K562 (cell line): ENCODE measurements around the gene RPL27. TPM values are rescaled to one million over a fixed set of nuclear protein-coding genes. Genes with fewer than 3 reads are reported as not detected.

Experiments used
- NR2C2 ChIP-seq, 2 experiments: fragments of 200-800 bp in 1 of 2; sonication (Bioruptor generic) in 1 of 2; sonication (generic) in 1 of 2; formaldehyde crosslinking in 1 of 2; IDR thresholded peaks; 2 replicates each; pipeline versions ENCODE4 v1.6.1 to v1.8.0; 2016 to 2022; ENCODE audit warnings: mild to moderate bottlenecking in 1 of 2, missing compliant biosample characterization in 1 of 2, missing genetic modification characterization in 1 of 2, missing genetic modification reagents in 1 of 2
- ZNF24 ChIP-seq: fragments of 450-650 bp; IDR thresholded peaks from 2 replicates; pipeline ENCODE4 v1.6.1; 2016
- polyA plus RNA-seq, 8 experiments: library from polyadenylated mRNA; depleted of rRNA in 4 of 8; stranded (reverse) in 5 of 8; unstranded in 3 of 8; fragments of >200 nt; fragmentation: Nextera tagmentation in 2 of 8; fragmentation: Illumina TruSeq in 1 of 8; extraction: Ambion mirVana in 2 of 8; extraction: Trizol in 1 of 8; gene quantifications; 2 replicates each; pipeline versions ENCODE4 v1.2.1 to v1.2.3, GENCODE V29; 2011 to 2014; ENCODE audit warnings: inconsistent platforms in 1 of 8, missing spikeins in 1 of 8
- total RNA-seq, 7 experiments: library from RNA; depleted of rRNA in 6 of 7; stranded (reverse); fragments of >200 nt in 6 of 7; fragmentation: Illumina TruSeq in 2 of 7; extraction: Trizol in 2 of 7; gene quantifications; 2 replicates each; pipeline versions ENCODE4 v1.2.1 to v1.2.3, GENCODE V29; 2011 to 2021; ENCODE audit warnings: low replicate concordance in 1 of 7
- TF ChIP-seq, protein P1 (sequence below): fragments of 450-650 bp; formaldehyde crosslinking; IDR thresholded peaks from 2 replicates; pipeline ENCODE4 v1.4.0; 2022; ENCODE audit warnings: missing genetic modification characterization
- TF ChIP-seq, protein P2 (sequence below): sonication (generic); formaldehyde crosslinking; IDR thresholded peaks from 2 replicates; pipeline ENCODE4 v1.8.0; 2023; ENCODE audit warnings: mild to moderate bottlenecking, missing genetic modification reagents
- TF ChIP-seq, protein P3 (sequence below): sonication (generic); formaldehyde crosslinking; IDR thresholded peaks from 2 replicates; pipeline ENCODE4 v1.8.1; 2023; ENCODE audit warnings: mild to moderate bottlenecking, missing genetic modification reagents
- TF ChIP-seq, protein P4 (sequence below): IDR thresholded peaks from 2 replicates; pipeline ENCODE4 v1.6.1; 2011; ENCODE audit warnings: borderline replicate concordance, low read depth, mild to moderate bottlenecking, moderate library complexity, low read length; ENCODE audit not compliant: insufficient read depth, poor library complexity, severe bottlenecking
- TF ChIP-seq, protein P5 (sequence below): fragments of 450-650 bp; IDR thresholded peaks from 2 replicates; pipeline ENCODE4 v1.6.1; 2016; ENCODE audit warnings: mild to moderate bottlenecking

RPL27 gene
- total and polyA plus RNA-seq, 9 of the 15 experiments (the other 6 are each of a cell fraction or from before 2014, with no cell fraction given), result 1,539 to 6,155 (median 3,710) TPM

DNA sequence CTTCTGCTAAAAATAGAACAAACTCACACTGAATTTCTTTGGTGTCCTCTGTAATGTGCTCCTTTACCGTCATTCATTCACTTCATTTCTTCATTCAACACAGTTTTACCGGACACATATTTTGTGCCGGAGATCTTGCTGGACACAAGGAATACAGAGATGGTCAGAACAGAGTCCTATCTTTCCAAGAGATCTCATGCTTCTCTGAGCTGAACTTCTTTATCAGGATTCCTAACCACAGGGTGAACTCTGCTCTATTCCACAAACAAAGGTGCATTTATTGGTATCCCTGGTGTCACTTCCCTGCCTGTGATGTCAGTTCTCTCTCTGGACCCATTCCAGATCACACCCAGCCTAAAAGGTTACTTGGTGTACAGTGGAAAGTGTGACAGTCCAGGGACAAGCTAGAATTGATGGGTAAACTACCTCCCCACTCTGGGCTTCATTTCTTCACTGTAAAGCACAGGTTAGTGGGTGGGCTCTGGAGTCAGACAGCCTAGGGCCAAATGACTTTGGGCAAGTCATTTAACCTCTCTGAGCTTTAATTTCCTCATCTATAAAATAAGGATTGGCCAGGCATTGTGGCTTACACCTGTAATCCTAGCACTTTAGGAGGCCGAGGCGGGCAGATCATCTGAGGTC lies 12.6 kb downstream of the RPL27 start (continued):
- TF ChIP-seq, protein P1, sequence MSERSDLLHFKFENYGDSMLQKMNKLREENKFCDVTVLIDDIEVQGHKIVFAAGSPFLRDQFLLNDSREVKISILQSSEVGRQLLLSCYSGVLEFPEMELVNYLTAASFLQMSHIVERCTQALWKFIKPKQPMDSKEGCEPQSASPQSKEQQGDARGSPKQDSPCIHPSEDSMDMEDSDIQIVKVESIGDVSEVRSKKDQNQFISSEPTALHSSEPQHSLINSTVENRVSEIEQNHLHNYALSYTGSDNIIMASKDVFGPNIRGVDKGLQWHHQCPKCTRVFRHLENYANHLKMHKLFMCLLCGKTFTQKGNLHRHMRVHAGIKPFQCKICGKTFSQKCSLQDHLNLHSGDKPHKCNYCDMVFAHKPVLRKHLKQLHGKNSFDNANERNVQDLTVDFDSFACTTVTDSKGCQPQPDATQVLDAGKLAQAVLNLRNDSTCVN (CRISPR knock-in tag), result no peak
- TF ChIP-seq, protein P2, sequence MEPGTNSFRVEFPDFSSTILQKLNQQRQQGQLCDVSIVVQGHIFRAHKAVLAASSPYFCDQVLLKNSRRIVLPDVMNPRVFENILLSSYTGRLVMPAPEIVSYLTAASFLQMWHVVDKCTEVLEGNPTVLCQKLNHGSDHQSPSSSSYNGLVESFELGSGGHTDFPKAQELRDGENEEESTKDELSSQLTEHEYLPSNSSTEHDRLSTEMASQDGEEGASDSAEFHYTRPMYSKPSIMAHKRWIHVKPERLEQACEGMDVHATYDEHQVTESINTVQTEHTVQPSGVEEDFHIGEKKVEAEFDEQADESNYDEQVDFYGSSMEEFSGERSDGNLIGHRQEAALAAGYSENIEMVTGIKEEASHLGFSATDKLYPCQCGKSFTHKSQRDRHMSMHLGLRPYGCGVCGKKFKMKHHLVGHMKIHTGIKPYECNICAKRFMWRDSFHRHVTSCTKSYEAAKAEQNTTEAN (CRISPR knock-in tag), result no peak
- TF ChIP-seq, protein P3, sequence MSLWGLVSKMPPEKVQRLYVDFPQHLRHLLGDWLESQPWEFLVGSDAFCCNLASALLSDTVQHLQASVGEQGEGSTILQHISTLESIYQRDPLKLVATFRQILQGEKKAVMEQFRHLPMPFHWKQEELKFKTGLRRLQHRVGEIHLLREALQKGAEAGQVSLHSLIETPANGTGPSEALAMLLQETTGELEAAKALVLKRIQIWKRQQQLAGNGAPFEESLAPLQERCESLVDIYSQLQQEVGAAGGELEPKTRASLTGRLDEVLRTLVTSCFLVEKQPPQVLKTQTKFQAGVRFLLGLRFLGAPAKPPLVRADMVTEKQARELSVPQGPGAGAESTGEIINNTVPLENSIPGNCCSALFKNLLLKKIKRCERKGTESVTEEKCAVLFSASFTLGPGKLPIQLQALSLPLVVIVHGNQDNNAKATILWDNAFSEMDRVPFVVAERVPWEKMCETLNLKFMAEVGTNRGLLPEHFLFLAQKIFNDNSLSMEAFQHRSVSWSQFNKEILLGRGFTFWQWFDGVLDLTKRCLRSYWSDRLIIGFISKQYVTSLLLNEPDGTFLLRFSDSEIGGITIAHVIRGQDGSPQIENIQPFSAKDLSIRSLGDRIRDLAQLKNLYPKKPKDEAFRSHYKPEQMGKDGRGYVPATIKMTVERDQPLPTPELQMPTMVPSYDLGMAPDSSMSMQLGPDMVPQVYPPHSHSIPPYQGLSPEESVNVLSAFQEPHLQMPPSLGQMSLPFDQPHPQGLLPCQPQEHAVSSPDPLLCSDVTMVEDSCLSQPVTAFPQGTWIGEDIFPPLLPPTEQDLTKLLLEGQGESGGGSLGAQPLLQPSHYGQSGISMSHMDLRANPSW (CRISPR knock-in tag), result no peak
- peak; percentile 99 for TF ChIP-seq ZNF24
- TF ChIP-seq, protein P4, sequence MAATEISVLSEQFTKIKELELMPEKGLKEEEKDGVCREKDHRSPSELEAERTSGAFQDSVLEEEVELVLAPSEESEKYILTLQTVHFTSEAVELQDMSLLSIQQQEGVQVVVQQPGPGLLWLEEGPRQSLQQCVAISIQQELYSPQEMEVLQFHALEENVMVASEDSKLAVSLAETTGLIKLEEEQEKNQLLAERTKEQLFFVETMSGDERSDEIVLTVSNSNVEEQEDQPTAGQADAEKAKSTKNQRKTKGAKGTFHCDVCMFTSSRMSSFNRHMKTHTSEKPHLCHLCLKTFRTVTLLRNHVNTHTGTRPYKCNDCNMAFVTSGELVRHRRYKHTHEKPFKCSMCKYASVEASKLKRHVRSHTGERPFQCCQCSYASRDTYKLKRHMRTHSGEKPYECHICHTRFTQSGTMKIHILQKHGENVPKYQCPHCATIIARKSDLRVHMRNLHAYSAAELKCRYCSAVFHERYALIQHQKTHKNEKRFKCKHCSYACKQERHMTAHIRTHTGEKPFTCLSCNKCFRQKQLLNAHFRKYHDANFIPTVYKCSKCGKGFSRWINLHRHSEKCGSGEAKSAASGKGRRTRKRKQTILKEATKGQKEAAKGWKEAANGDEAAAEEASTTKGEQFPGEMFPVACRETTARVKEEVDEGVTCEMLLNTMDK, result no peak
- no peak for TF ChIP-seq NR2C2 (CRISPR knock-in tag; IDR thresholded peaks at IDR 0.05)
- peak; percentile 59; the same call in 1 of the 2 replicates for TF ChIP-seq NR2C2 (tag; IDR thresholded peaks at IDR 0.05)
- TF ChIP-seq, protein P5, sequence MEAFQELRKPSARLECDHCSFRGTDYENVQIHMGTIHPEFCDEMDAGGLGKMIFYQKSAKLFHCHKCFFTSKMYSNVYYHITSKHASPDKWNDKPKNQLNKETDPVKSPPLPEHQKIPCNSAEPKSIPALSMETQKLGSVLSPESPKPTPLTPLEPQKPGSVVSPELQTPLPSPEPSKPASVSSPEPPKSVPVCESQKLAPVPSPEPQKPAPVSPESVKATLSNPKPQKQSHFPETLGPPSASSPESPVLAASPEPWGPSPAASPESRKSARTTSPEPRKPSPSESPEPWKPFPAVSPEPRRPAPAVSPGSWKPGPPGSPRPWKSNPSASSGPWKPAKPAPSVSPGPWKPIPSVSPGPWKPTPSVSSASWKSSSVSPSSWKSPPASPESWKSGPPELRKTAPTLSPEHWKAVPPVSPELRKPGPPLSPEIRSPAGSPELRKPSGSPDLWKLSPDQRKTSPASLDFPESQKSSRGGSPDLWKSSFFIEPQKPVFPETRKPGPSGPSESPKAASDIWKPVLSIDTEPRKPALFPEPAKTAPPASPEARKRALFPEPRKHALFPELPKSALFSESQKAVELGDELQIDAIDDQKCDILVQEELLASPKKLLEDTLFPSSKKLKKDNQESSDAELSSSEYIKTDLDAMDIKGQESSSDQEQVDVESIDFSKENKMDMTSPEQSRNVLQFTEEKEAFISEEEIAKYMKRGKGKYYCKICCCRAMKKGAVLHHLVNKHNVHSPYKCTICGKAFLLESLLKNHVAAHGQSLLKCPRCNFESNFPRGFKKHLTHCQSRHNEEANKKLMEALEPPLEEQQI, result no peak
